HG02798 (cell line): Measurements from ENCODE around the gene SERTAD3.
"Not testable (repeated sequence)": the region's sequence is repeated elsewhere in the genome, so short reads cannot be mapped to it uniquely, and the experiment has no call there.

Source experiments
- ATAC-seq: cut with Tn5 transposase; IDR thresholded peaks from one replicate; pipeline ENCODE4 v1.9.1; 2021; ENCODE audit warnings: mild to moderate bottlenecking; ENCODE audit not compliant: unreplicated experiment, poor library complexity

SERTAD3 gene

GRCh38 chr19:40430242-40430641 is 13.9 kb downstream of the SERTAD3 start:
- ATAC-seq, result not testable (repeated sequence)

- not testable (repeated sequence) for ATAC-seq
Measured at GRCh38 chr19:40428197-40428596, 15.9 kb downstream of the SERTAD3 start.

DNA sequence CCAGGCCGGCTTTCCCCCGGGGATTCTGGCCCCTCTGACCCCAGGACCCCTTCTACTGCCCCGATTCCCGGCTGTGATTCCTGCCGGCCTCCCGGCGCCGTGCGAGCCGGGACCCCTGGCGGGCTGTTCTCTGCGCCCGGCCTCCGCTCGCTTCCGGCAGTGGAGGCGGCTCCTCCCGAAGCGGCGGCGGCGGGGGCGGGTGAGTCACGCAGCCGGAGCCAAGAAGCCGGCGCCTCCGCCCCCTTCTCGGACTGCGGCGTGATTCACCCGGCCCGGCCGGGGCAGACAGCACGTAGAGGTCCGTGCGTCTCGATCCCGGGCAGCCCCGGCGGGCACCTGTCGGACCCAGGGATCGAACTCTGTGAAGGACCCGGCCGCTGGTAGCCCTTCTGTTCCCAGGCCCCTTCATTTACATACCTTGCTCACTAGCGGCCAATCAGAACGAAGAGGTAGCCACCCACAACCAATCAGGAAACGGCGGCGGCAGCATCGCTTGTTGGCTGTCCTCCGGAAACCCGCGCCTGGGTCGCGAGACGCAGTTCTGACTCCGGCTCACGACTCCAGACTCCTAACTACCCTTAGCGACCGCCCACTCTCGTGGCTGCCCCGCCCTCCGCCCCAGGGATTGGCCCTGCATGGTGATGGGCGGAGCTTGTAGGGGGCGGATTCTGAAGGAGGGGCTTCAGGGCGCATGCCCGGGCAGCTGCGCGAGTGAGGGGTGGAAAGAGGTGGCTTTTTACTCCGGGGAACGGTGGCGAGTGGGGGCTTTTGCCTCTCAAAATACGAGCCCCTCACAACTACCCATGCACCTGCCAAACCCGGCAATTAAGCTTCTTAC is 18.5 kb downstream of the SERTAD3 start, which contains the start of gene SERTAD1:
TSS of gene SERTAD1 (minus strand) at position 543 of the 838 bp plus-strand sequence. CDS start 2,446 bp downstream, outside the sequence.
- peak; percentile 87 for ATAC-seq

DNA sequence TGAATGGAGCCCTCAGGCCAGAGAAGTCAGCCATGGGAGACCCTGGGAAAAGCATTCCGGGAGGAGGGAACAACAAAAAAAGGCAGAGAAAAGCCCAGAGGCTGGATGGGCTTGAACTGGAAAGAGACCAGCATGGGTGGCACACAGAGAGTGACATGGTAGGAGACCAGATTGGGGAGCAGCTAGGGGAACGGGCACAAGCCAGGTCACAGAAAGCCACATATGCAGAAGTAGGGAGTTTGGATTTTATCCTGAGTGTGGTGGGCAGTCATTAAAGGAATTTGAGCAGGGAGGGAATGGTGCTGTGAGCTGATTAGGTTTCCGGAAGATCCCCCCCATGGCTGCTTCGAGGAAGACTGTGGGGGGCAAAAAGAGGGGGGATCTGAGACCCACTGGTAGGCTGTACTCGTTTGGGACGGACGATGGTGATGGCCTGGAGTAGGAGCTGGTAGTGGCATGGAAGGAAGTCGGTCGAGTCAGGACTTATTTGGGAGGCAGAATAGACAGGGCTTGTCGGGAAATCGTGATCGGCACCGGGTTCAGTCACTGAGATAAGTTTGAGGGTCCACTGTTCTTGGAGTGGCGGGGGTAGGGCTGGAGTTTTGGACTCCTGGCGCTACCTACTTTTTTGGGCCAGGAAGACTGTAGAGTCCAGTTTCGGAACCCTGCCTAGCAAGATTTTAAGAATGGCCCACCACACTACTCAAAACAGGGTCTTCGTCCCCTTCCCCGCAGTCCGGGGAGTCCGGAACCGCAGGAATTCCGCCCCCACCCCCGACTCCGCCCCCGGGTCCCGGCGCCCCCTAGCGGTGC is 19.3 kb downstream of the SERTAD3 start:
- ATAC-seq, result no peak

DNA sequence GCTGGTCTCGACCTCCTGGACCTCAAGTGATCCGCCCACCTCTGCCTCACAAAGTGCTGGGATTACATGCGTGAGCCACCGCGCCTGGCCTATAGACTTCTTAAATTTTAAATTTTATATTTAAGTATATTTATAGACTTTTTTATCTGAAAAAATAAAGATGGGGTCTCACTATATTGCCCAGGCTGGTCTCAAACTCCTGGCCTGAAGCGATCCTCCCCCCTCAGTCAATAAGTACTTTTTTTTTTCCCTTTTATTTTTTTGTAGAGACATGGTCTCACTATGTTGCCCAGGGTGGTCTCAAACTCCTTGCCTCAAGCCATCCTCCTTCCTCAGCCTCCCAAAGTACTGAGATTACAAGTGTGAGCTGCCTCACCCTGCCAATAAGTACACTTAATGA is 20.2 kb downstream of the SERTAD3 start:
- ATAC-seq, result no peak

GRCh38 chr19:40422748-40423566 is 21.2 kb downstream of the SERTAD3 start:
- ATAC-seq, result no peak

GRCh38 chr19:40421993-40422747 is 22.0 kb downstream of the SERTAD3 start:
- no peak for ATAC-seq

GRCh38 chr19:40420766-40421765 is 23.1 kb downstream of the SERTAD3 start:
- ATAC-seq, result peak; percentile 31

GRCh38 chr19:40420451-40420765 is 23.7 kb downstream of the SERTAD3 start:
- no peak for ATAC-seq

GRCh38 chr19:40419780-40420179 is 24.4 kb downstream of the SERTAD3 start:
- ATAC-seq, result no peak

GRCh38 chr19:40419066-40419612 is 25.0 kb downstream of the SERTAD3 start:
- no peak for ATAC-seq

DNA sequence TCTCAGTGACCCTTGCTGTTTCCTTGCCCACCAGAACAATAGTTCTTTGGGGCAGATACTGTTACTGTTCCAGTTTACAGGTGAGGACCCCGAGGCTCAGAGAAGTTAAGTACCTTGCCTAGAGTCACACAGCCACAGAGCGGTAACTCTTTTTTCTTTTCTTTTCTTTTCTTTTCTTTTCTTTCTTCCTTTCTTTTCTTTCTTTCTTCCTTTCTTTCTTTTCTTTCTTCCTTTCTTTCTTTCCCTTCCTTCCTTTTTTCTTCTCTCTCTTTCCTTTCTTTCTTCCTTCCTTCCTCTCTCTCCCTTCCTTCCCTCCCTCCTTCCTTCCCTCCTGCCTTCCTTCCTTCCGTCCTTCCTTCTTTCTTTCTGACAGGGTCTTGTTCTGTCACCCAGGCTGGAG is 26.1 kb downstream of the SERTAD3 start:
- ATAC-seq, result no peak

GRCh38 chr19:40417643-40417981 is 26.5 kb downstream of the SERTAD3 start:
- no peak for ATAC-seq

- no peak for ATAC-seq
Measured at GRCh38 chr19:40416918-40417642, 27.1 kb downstream of the SERTAD3 start.

GRCh38 chr19:40415768-40416167 is 28.4 kb downstream of the SERTAD3 start:
- no peak for ATAC-seq

- ATAC-seq, result no peak
Measured at GRCh38 chr19:40414542-40415535, 29.3 kb downstream of the SERTAD3 start.
